ENCODE results near the gene RBMS3.

The RBMS3 gene

DNA sequence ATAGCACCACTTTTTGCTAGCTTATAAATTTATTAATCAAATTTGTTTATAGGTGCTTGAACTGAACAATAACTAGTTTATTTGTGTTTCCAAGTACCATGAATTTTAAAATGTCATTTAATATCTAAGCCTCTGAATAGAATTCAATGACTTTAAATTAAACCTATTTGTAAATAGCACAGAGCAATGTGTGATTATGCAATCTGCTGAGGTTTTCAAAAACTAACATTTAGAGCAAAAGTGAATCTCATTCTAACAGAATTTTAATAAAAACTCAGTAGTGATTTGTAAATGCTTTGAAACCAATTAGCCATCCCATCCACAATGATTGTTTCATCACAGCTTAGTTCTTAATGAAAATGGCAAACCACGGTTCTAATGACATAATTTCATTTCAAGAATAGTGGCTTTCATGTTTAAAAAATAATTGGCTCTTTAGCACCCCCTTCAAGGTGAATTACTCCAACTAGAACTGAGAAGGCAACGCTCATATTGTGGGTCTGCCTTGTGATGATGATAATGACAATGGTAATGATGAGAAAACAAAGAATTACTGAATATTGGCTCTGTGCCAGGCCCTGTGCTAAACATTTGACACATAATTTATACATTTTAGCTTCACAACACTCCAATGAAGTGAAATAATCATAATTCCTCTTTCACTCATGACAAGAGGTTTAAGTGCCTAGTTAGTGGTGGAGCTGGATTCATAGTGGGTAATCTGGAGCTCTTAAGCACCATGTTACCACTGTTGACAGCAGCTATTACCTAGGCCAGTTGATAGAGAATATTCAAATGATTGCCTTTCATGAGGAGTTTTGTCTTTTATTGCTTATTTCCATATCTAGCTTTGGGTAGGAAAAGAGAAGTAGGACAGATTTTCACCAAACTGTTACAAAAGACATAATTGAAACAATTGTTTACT is 145.7 kb downstream of the RBMS3 start:
- DNase-seq (ENCODE audit: extremely low read depth in 1 of 2, low read depth in 1 of 2), result no peak

GRCh38 chr3:29427266-29428103 is 146.6 kb downstream of the RBMS3 start:
- no peak for DNase-seq (ENCODE audit: extremely low read depth in 1 of 2, low read depth in 1 of 2)

DNA sequence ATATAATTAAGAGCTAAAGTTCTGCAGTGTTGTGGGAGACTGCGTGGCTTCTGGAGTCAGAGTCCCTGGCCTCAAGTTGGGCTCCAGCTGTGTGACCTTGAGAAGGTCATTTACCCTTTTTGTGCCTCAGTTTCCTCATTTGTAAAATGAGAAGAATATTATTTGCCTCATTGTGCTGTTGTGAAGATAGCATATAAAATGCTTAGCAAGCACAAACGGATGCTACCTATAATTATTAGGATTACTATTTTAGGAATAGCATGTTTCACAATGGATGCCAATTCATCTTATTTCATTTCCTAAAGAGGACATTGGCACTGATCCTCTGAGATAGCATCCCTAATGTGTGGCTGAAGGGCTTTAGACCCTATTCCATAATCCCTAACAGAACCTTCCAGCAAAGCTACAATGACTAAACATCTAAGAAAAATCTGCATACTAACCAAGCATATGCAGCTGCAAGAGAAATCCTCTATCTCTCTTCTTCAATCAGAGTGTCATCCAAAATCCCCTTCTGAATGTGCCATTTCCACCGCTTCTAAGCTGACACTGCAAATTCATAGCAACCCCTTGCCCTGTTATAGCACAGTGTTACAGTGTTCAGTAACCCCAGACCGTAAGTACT is 148.3 kb downstream of the RBMS3 start:
- DNase-seq (ENCODE audit: extremely low read depth in 1 of 2, low read depth in 1 of 2), result no peak

GRCh38 chr3:29430558-29430971 is 149.7 kb downstream of the RBMS3 start:
- DNase-seq (ENCODE audit: extremely low read depth in 1 of 2, low read depth in 1 of 2), result no peak

- no peak for DNase-seq (ENCODE audit: extremely low read depth in 1 of 2, low read depth in 1 of 2)
These were observed 155.9 kb downstream of the RBMS3 start for GRCh38 chr3:29436612-29437323.

GRCh38 chr3:29438580-29438979 is 157.7 kb downstream of the RBMS3 start:
- no peak for DNase-seq (ENCODE audit: extremely low read depth in 1 of 2, low read depth in 1 of 2)

DNA sequence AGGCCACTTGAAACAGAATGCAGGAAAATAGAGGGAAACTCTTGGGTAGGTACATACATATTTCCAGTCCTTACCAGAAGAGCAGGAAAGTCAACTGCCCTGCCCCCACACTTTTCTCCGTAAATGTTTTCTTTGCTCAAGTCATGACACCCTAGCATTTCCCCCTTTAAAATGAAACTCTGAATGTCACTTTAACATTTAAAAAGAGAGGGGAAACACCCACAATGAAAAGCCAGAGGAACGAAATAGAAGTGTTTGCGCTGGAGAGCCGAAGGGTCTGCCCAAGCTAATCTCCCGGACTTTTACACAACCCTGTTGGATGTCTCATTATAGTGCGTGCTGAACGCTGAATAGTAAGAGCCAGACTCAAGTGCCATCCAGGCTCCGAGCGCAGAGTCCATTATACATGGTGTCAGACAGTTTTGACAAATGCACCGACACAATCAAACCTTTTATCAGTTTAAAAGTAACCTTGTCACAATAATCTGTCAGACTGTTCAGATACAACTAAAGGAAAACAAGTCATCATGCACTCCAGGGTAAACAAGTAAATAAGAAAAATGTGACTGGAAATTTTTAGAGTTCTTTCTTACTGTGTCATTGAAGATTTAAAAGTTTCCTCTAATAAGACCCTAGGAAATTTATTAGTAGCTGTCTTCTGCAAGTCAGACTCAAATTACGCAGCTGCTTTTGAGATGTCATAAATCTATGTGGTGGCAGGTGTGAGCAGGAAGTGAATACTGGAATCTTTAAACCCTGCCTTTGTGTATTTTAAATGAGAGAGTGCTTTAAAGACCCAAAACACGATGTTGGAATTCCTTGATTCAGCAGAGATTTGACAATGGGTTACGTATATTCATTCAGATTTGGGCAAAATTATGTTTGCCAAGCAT is 159.8 kb downstream of the RBMS3 start:
- no peak for DNase-seq (ENCODE audit: extremely low read depth in 1 of 2, low read depth in 1 of 2)

- DNase-seq (ENCODE audit: extremely low read depth in 1 of 2, low read depth in 1 of 2), result no peak
These were observed 160.6 kb downstream of the RBMS3 start for GRCh38 chr3:29441422-29441821.

DNA sequence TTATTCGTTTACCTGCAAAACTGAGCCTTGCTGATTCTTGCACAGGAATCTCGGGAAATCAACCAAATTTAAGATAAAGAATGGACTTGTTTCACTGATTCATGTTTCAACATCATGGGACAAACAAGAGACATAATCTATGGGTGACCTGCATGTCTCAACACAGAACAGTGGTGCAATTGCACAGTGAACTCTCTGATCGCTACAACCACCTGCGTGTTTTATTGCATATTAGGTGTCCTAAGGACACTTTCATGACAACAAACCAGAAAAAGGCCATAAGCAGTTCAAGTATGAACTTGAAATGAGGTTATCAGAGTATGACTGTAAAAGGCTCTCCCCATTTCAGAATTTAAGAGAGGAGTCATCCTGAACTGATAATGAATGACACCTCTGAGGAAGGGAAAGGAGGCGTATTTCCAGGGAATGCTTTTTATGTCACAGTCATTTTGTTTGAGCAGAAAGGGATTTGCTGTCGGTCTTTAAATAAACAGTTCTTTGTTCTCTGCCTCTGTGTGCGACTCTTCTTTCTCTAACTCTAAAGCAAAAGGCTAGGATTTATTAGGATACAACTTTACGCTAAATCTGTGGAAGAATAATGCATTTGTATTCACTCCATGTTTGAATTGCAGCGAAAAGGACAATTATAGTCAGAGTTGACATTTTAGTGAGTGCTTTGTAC is 167.2 kb downstream of the RBMS3 start:
- no peak for DNase-seq (ENCODE audit: extremely low read depth in 1 of 2, low read depth in 1 of 2)

DNA sequence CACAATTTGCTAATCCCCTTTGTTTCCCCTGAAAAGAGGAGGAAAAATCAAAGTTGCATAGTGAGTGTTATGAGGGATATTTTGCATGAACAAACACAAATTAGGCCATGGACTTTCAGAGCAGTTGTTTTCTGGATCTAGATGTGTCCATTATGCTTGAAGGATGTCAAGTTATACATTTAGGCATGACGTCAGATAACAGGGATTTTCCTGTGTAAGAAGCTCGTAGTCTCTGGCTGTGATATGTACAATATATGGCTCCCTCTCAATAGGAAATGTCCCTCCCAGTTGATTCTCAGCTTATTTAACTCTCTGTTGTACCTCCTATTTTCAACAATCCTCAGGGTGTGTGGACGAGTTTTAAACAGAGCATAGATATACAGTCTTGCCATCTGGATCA is 171.0 kb downstream of the RBMS3 start:
- DNase-seq (ENCODE audit: extremely low read depth in 1 of 2, low read depth in 1 of 2), result no peak

GRCh38 chr3:29452934-29453283 is 172.0 kb downstream of the RBMS3 start:
- no peak for DNase-seq (ENCODE audit: extremely low read depth in 1 of 2, low read depth in 1 of 2)

DNA sequence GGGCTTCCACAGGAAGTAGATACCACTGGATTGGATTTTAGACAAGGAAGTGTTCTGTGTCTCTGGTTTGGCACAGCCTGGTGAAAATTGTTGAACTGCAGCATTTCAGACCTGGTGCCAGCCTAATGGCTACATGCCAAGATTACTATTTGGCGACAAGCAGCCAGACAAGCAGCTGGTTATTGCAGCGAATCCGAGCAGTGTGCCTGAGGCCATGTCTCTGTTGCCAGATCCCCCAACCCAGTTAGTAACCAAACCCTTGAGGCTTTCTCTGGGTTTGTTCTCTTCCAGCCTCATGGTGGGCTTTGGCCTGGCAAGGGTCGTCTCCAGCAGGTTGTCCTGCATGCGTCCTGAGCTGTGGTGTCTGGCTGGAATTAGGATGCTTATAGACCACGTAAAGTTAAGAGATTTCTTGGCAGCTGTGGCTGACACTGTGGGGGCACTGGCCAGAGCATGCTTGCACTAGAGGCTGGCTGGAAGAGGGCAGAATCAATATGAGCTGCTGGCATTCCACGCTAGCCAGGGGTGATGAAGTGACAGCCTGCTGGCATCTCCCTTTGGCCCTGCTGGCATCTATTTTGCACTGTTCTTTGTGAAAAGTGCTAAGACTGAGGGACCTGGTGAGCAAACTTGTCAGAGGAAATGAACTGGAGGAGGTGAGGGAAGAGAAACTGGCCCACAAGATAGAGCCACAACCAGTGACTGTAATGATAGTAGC is 172.6 kb downstream of the RBMS3 start:
- no peak for DNase-seq (ENCODE audit: extremely low read depth in 1 of 2, low read depth in 1 of 2)

DNA sequence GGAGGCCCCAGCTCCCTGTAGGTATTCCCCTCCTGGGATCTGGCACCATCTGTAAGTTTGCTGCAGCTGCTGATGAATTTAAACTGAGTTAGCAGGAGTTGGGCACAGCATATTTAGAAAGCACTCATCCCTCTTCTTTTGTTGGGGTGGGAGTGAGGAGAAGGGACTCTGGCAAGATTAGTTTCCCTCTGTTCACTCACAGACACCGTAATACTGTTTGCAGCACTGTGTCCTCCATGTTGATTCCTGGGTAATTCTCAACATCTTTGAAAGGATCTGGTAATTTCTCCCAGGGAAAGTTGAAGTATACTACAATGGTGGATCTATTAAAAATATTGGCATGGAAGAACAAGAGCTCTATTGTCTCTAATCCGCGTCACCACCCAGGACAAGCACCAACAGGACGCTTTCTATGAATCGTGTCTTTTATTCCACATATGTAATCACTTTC is 173.3 kb downstream of the RBMS3 start:
- DNase-seq (ENCODE audit: extremely low read depth in 1 of 2, low read depth in 1 of 2), result no peak

DNA sequence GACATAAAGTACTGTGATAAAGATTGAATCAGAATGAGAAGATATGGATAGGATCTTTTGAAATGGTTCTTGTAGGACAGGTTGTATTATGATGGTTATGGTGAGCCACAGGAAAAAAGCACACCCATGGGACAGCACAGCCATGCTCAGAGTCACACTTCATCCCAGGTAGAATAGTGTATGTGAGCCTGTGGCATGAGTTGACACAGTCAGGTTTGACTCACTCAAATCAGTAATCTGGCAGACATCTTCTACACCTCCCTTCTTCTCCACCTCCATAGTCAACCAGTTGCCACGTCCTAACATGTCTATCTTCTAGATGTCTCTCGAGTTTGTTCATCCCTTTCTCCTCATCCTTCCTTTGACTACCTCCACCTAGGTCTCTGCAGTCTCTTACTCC is 176.0 kb downstream of the RBMS3 start:
- DNase-seq (ENCODE audit: extremely low read depth in 1 of 2, low read depth in 1 of 2), result no peak

- no peak for DNase-seq (ENCODE audit: extremely low read depth in 1 of 2, low read depth in 1 of 2)
These were observed 182.4 kb downstream of the RBMS3 start for GRCh38 chr3:29463304-29463703.

DNA sequence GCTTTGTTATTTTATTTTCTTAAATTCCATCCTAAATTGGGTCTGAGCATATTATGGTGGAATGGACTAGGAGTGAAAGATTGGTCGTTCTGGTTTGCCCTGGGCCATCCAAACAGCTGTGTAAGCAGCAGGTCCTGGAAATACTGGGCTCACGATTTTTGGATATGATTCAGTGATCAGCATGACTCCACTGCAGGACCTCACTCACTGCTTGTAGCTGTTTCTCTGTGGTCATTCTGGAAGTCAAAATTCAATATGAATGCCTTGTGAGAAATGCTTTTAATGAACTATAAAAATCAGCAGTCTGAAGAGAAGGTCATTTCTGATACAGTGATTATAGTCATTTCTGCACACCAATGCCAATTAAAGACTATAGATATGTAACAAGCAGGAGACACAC is 185.0 kb downstream of the RBMS3 start:
- no peak for DNase-seq (ENCODE audit: extremely low read depth in 1 of 2, low read depth in 1 of 2)

- no peak for DNase-seq (ENCODE audit: extremely low read depth in 1 of 2, low read depth in 1 of 2)
These were observed 185.6 kb downstream of the RBMS3 start for GRCh38 chr3:29466442-29466841.

- no peak for DNase-seq (ENCODE audit: extremely low read depth in 1 of 2, low read depth in 1 of 2)
These were observed 187.3 kb downstream of the RBMS3 start for GRCh38 chr3:29468187-29468586.

Measured in activated CD8-positive, alpha-beta memory T cell treated with anti-CD3 and anti-CD28 coated beads for 1 hour (primary cell).